ENCODE results near the gene VASH2. TPM values are rescaled to one million over a fixed set of nuclear protein-coding genes. Genes with fewer than 3 reads are reported as not detected.
A peak's percentile ranks its signal among the peaks of the same experiment; 100 is the strongest.

Gene VASH2
- total and polyA plus RNA-seq, 2 of the 8 experiments (the other 6 are each of a cell fraction or from before 2014, with no cell fraction given) = 44.0 to 187 TPM

DNA sequence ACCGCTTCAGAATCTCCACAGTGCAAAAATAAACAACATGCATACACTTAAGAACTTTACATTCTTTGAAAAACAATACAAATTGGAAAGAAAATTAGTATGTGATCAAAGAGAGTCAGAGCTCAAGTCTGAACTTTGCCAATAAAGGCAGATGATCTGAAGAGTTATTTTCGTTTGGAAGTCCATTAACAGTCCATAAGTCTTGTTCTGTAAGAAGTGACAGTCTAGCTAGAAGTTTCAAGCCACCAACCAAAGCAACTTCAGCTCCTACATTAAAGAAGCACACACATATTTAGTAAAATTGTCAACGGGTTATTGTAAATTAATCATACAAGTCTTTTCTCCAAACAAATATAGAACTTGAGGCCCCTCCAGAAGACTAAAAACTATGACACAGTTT is 44.6 kb downstream of the VASH2 start:
- H2BK15ac ChIP-seq (ENCODE audit: low read length) = no peak overlapping the region
- TF ChIP-seq CREB1 (IDR thresholded peaks at IDR 0.05) (no peak), BRCA1 (IDR thresholded peaks at IDR 0.05; ENCODE audit: low read depth, low read length) (no peak), TBP (IDR thresholded peaks at IDR 0.05; ENCODE audit: low read depth, low read length) (no peak), MAFK (IDR thresholded peaks at IDR 0.05; ENCODE audit: low read depth, low read length) (no peak), ATF3 (IDR thresholded peaks at IDR 0.05; ENCODE audit: insufficient read depth, low read depth, low read length) (no peak), CTBP2 (IDR thresholded peaks at IDR 0.05; ENCODE audit: borderline replicate concordance, insufficient read depth, insufficient read length, low read length) (no peak), USF2 (IDR thresholded peaks at IDR 0.05; ENCODE audit: low read length) (no peak), FOSL1 (IDR thresholded peaks at IDR 0.05; ENCODE audit: insufficient read depth, low read depth, low read length) (no peak), SIX5 (IDR thresholded peaks at IDR 0.05; ENCODE audit: low read depth, low read length) (no peak), GABPA (IDR thresholded peaks at IDR 0.05; ENCODE audit: borderline replicate concordance, insufficient read depth, low read length) (no peak), BACH1 (IDR thresholded peaks at IDR 0.05; ENCODE audit: low read length) (no peak), ZNF274 (IDR thresholded peaks at IDR 0.05; ENCODE audit: borderline replicate concordance, extremely low read depth, low read length) (no peak), JUND (IDR thresholded peaks at IDR 0.05; ENCODE audit: low read length) (no peak)

More for the DNA sequence above, 44.6 kb downstream of the VASH2 start:
- H4K20me1 ChIP-seq (replicated peaks in 1 of 2; ENCODE audit: control insufficient read depth in 1 of 2, insufficient read depth in 2 of 2, low read length in 2 of 2) = no peaks in the 10 kb centered on the region
- H2BK120ac ChIP-seq (replicated peaks; ENCODE audit: low read depth, low read length) = no peak overlapping the region
- peaks cover 4 to 56% (median 27%) of the 10 kb centered on the region in 4 experiments; a peak in 7 of 8 replicates for H3K36me3 ChIP-seq (ENCODE audit: control insufficient read depth in 2 of 4, insufficient read depth in 4 of 4, low read length in 3 of 4)
- no peak for DNase-seq (ENCODE audit: low read depth in 1 of 2, low spot score in 2 of 2)
- H2AK5ac ChIP-seq (ENCODE audit: low read depth, low read length) = no peak overlapping the region
- H3K14ac ChIP-seq (ENCODE audit: insufficient read length) = no peak overlapping the region
- no peak overlapping the region for H3K27ac ChIP-seq (ENCODE audit: low read depth, low read length)
- no peak overlapping the region for H3K9ac ChIP-seq (replicated peaks in 1 of 4; ENCODE audit: extremely low read depth in 1 of 4, low read depth in 3 of 4, low read length in 3 of 4)
- ChIA-PET POLR2A (ENCODE audit: partially characterized antibody) (interaction anchor here (0.7 to 4.7 kb wide), 18 partner anchors 9 to 387 kb away, joined by 3 to 33 read pairs (median 4); partner anchors contain the start of gene ATF3), CTCF (ENCODE audit: partially characterized antibody) (interaction anchor here (0.6 to 5.6 kb wide), 41 partner anchors 9 to 538 kb away, joined by 3 to 41 read pairs (median 4); no protein-coding TSS in a partner anchor)
- H3K4me3 ChIP-seq (ENCODE audit: extremely low read depth in 1 of 4, insufficient read depth in 2 of 4, low read depth in 3 of 4, low read length in 4 of 4) = no peak overlapping the region
- H4K91ac ChIP-seq (replicated peaks; ENCODE audit: insufficient read length, low read length) = no peak overlapping the region
- no peaks in the 10 kb centered on the region for H3K9me3 ChIP-seq (ENCODE audit: insufficient read depth in 2 of 2, low read depth in 1 of 2, low read length in 1 of 2)
- no peak overlapping the region for H3K18ac ChIP-seq (ENCODE audit: extremely low read depth, low read length)
- no peak overlapping the region for H3K4me2 ChIP-seq (ENCODE audit: insufficient read depth in 1 of 2, low read depth in 2 of 2, low read length in 2 of 2)
- H3K79me2 ChIP-seq (ENCODE audit: control insufficient read depth in 1 of 2, insufficient read depth in 2 of 2, low read length in 2 of 2) = no peaks in the 10 kb centered on the region
- H2AFZ ChIP-seq (ENCODE audit: low read length) = no peak overlapping the region
- no peak overlapping the region for H3K4ac ChIP-seq (replicated peaks; ENCODE audit: insufficient read length, low read depth, low read length)
- H3K23me2 ChIP-seq (ENCODE audit: low read depth, low read length) = no peaks in the 10 kb centered on the region
- no peak overlapping the region for H4K5ac ChIP-seq (ENCODE audit: insufficient read length, low read depth, low read length)
- H4K8ac ChIP-seq (ENCODE audit: extremely low read depth, insufficient read depth, low read length) = no peak overlapping the region
- 87% methylated on average over 3 of the region's 3 CpGs; no CpG with 5 or more reads in 1 of the 2 experiments for WGBS, 2 experiments (ENCODE audit: extremely low coverage in 1 of 2, insufficient coverage in 1 of 2, insufficient read length in 1 of 2, insufficient replicate concordance in 2 of 2, low coverage in 1 of 2, low lambda C conversion rate in 2 of 2, missing lambda C conversion rate in 1 of 2)
- no peak overlapping the region for H2BK5ac ChIP-seq (ENCODE audit: low read depth, low read length)
- no peak overlapping the region for H2BK12ac ChIP-seq (ENCODE audit: low read depth, low read length)
- FAIRE-seq = peak; percentile 36
- H3K56ac ChIP-seq (replicated peaks; ENCODE audit: insufficient read length, low read depth, low read length) = no peak overlapping the region
- no peaks in the 10 kb centered on the region for H3K4me1 ChIP-seq (replicated peaks in 1 of 4; ENCODE audit: control insufficient read depth in 3 of 4, insufficient read depth in 4 of 4, low read length in 3 of 4)
- no peaks in the 10 kb centered on the region for H3K79me1 ChIP-seq (ENCODE audit: low read depth, low read length)
- H3K23ac ChIP-seq (ENCODE audit: insufficient read length) = no peak overlapping the region
- H2BK20ac ChIP-seq (ENCODE audit: low read length) = no peak overlapping the region
- peaks cover 0 to 1% (median 0%) of the 10 kb centered on the region in 4 experiments; a peak in 1 of 7 replicates for H3K27me3 ChIP-seq (replicated peaks in 1 of 4; ENCODE audit: control insufficient read depth in 3 of 4, extremely low read depth in 1 of 4, insufficient read depth in 3 of 4, low read length in 3 of 4)
